Astrocyte (in vitro differentiated cells and primary cell): ENCODE data around the gene KIF2A. TPM values are rescaled to one million over a fixed set of nuclear protein-coding genes. Genes with fewer than 3 reads are reported as not detected.
A peak's percentile ranks its signal among the peaks of the same experiment; 100 is the strongest.

Experiments
- DNase-seq: peaks from one replicate; pipeline ENCODE4 v3.0.0-alpha.2; 2010; ENCODE audit warnings: low read depth
- FAIRE-seq: peaks from 2 replicates; lab custom pipeline; 2011; peaks lifted over from hg19 to GRCh38; lab: Jason Lieb, UNC
- H2AFZ ChIP-seq: 2 replicates; pipeline ENCODE4 v1.6.0; 2012; ENCODE audit warnings: low read depth, low read length, inconsistent platforms
- H3K27ac ChIP-seq: 2 replicates; pipeline ENCODE4 v1.5.1; 2011; ENCODE audit warnings: low read depth, low read length, inconsistent platforms
- H3K27me3 ChIP-seq: 2 replicates; pipeline ENCODE4 v1.6.0; 2011; ENCODE audit warnings: low read length, inconsistent platforms; ENCODE audit not compliant: insufficient read depth
- H3K36me3 ChIP-seq: 2 replicates; pipeline ENCODE4 v1.5.1; 2011; ENCODE audit warnings: low read length, inconsistent platforms; ENCODE audit not compliant: insufficient read depth
- H3K4me1 ChIP-seq: 2 replicates; pipeline ENCODE4 v1.5.1; 2011; ENCODE audit warnings: low read length, inconsistent platforms; ENCODE audit not compliant: insufficient read depth
- H3K4me2 ChIP-seq: 2 replicates; pipeline ENCODE4 v1.6.0; 2012; ENCODE audit warnings: low read length, inconsistent platforms
- H3K4me3 ChIP-seq: 2 replicates; pipeline ENCODE4 v1.5.1; 2011; ENCODE audit warnings: low read depth, mild to moderate bottlenecking, low read length, inconsistent platforms; ENCODE audit not compliant: insufficient read depth
- H3K79me2 ChIP-seq: 2 replicates; pipeline ENCODE4 v1.6.0; 2012; ENCODE audit warnings: mild to moderate bottlenecking, low read length, inconsistent platforms; ENCODE audit not compliant: insufficient read depth
- H3K9ac ChIP-seq: 2 replicates; pipeline ENCODE4 v1.6.0; 2012; ENCODE audit warnings: mild to moderate bottlenecking, low read length, inconsistent platforms
- H3K9me3 ChIP-seq: 2 replicates; pipeline ENCODE4 v1.5.1; 2012; ENCODE audit warnings: low read depth, mild to moderate bottlenecking, low read length, inconsistent platforms; ENCODE audit not compliant: insufficient read depth
- H4K20me1 ChIP-seq: 2 replicates; pipeline ENCODE4 v1.6.0; 2012; ENCODE audit warnings: low read length, inconsistent platforms; ENCODE audit not compliant: insufficient read depth
- H3K27ac Mint-ChIP-seq: one replicate; pipeline ENCODE4 v1.8.0; 2021; ENCODE audit warnings: mild to moderate bottlenecking, mixed read lengths; ENCODE audit not compliant: unreplicated experiment
- H3K27me3 Mint-ChIP-seq: one replicate; pipeline ENCODE4 v1.8.0; 2021; ENCODE audit warnings: low read depth, mixed read lengths; ENCODE audit not compliant: unreplicated experiment
- H3K36me3 Mint-ChIP-seq: one replicate; pipeline ENCODE4 v1.8.0; 2021; ENCODE audit warnings: low read depth, mixed read lengths; ENCODE audit not compliant: unreplicated experiment
- H3K4me1 Mint-ChIP-seq: one replicate; pipeline ENCODE4 v1.8.0; 2021; ENCODE audit warnings: low read depth, mixed read lengths; ENCODE audit not compliant: unreplicated experiment
- H3K4me3 Mint-ChIP-seq: one replicate; pipeline ENCODE4 v1.8.0; 2021; ENCODE audit warnings: mild to moderate bottlenecking, moderate library complexity, mixed read lengths; ENCODE audit not compliant: unreplicated experiment
- H3K9me3 Mint-ChIP-seq: one replicate; pipeline ENCODE4 v1.8.0; 2021; ENCODE audit warnings: mild to moderate bottlenecking, mixed read lengths; ENCODE audit not compliant: unreplicated experiment
- EZH2 ChIP-seq: IDR thresholded peaks from 2 replicates; pipeline ENCODE4 v1.6.1; 2012; ENCODE audit warnings: mild to moderate bottlenecking, low read length, inconsistent platforms; ENCODE audit not compliant: insufficient read depth
- total RNA-seq: library from RNA; stranded (reverse); gene quantifications from 2 replicates; pipeline ENCODE4 v1.2.1, GENCODE V29; 2021
- TF ChIP-seq, protein P1 (sequence below): IDR thresholded peaks from 2 replicates; pipeline ENCODE4 v1.5.1; 2011; ENCODE audit warnings: low read depth, mild to moderate bottlenecking, inconsistent platforms, low read length, moderate library complexity; ENCODE audit not compliant: insufficient read depth

KIF2A gene
- total RNA-seq, 1 donor from 2014 or later = 79.1 TPM

DNA sequence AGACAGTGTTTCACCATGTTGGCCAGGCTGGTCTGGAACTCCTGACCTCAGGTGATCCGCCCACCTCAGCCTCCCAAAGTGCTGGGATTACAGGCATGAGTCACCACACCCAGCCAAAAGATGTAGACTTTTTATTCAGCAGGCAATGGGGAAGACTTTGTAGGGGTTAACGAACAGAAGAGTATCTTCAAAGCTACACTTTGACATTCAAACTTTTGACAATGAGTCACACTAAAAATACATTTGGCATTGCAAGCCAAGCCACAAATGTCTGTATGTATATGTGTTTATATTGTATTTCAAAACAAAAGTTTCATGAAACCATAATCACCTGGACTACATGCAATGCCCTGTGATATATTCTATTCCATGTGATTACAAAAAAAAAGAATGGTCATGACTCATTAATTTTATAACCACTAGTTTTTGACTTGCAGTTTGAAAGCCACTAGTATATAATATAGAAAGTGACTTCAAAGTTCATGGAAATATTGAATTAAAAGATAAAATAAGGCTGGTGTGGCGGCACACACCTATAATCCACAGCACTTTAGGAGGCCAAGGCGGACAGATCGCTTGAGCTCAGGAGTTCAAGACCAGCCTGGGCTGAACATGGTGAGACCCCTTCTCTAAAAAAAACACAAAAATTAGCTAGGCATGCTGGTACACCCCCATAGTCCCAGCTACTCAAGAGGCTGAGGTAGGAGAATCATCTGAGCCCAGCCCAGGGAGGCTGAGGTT lies 89.4 kb downstream of the KIF2A start:
- H3K27ac ChIP-seq = peak overlapping the region; percentile 22
- H3K9ac ChIP-seq = no peak overlapping the region
- no peak overlapping the region for H3K4me3 Mint-ChIP-seq
- no peaks in the 10 kb centered on the region for H3K27me3 ChIP-seq
- peaks cover 34% of the 10 kb centered on the region for H3K36me3 ChIP-seq
- H3K27me3 Mint-ChIP-seq = no peaks in the 10 kb centered on the region
- H3K4me3 ChIP-seq = no peak overlapping the region
- peaks cover 14% of the 10 kb centered on the region for H4K20me1 ChIP-seq
- DNase-seq (peak; percentile 44), FAIRE-seq (no peak)
- H3K9me3 Mint-ChIP-seq = no peaks in the 10 kb centered on the region
- TF ChIP-seq EZH2 = no peak
- TF ChIP-seq, protein P1, sequence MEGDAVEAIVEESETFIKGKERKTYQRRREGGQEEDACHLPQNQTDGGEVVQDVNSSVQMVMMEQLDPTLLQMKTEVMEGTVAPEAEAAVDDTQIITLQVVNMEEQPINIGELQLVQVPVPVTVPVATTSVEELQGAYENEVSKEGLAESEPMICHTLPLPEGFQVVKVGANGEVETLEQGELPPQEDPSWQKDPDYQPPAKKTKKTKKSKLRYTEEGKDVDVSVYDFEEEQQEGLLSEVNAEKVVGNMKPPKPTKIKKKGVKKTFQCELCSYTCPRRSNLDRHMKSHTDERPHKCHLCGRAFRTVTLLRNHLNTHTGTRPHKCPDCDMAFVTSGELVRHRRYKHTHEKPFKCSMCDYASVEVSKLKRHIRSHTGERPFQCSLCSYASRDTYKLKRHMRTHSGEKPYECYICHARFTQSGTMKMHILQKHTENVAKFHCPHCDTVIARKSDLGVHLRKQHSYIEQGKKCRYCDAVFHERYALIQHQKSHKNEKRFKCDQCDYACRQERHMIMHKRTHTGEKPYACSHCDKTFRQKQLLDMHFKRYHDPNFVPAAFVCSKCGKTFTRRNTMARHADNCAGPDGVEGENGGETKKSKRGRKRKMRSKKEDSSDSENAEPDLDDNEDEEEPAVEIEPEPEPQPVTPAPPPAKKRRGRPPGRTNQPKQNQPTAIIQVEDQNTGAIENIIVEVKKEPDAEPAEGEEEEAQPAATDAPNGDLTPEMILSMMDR = no peak
- H3K9me3 ChIP-seq = no peaks in the 10 kb centered on the region
- no peaks in the 10 kb centered on the region for H3K79me2 ChIP-seq
- peak overlapping the region; percentile 83 for H3K27ac Mint-ChIP-seq
- no peak overlapping the region for H2AFZ ChIP-seq
- H3K4me2 ChIP-seq = no peak overlapping the region
- H3K36me3 Mint-ChIP-seq = peaks cover 3% of the 10 kb centered on the region
- H3K4me1 Mint-ChIP-seq = peaks cover 8% of the 10 kb centered on the region
- no peaks in the 10 kb centered on the region for H3K4me1 ChIP-seq

DNA sequence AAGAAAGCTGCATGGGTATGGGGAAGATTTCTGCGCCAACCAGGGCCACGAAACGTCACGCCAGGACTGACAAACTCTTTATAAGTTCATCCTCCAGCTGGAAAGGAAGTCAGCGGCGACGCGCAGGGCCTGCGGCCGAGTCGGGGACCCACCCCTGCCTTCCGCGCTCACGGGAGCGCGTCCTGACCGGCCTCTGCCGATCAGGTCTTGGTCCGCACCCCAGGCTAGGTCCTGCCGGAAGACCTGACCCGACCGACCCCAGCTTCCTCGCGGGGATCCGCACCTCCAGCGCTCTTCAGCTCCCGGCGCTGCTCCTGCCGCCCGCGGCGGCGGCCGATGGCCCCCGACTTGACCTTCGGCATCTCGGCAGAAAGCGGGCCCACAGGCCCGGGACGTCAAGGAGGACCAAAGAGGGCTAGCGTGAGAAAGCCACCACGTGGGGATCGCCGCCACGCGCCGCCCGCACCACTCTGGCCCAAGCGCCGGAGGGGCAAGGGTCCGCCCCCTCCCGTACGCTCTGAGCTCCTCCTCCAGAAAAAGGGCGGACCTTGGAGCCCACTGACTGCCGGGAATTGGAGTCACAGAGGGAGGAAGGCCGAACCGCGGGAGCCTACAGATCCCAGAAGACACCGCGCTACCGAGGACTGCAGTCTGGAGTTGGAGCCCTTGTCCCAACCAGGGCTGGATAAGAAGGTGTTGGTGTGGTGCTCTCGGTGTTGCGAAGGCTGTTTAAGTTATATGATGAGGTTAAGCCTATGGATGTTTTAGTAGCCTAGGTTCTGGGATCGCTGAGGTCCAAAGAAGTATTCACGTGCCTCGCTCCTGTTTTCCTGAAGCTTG lies 97.6 kb downstream of the KIF2A start, which contains the start of gene DIMT1:
DIMT1 (minus strand) TSS at position 495 of the 840 bp plus-strand sequence; CDS start at position 362, 133 bp downstream.
- Mint-ChIP-seq H3K27me3 (no peaks in the 10 kb centered on the region), H3K36me3 (no peaks in the 10 kb centered on the region), H3K4me3 (peak within 1 kb of the TSS; percentile 89), H3K9me3 (no peaks in the 10 kb centered on the region), H3K27ac (peak within 1 kb of the TSS; percentile 99), H3K4me1 (peaks cover 10% of the 10 kb centered on the region)
- Histone ChIP-seq H3K27me3 (no peaks in the 10 kb centered on the region), H3K27ac (peak within 1 kb of the TSS; percentile 87), H4K20me1 (peaks cover 8% of the 10 kb centered on the region), H3K79me2 (peaks cover 26% of the 10 kb centered on the region), H2AFZ (peak within 1 kb of the TSS; percentile 88), H3K4me1 (peaks cover 5% of the 10 kb centered on the region), H3K36me3 (peaks cover 7% of the 10 kb centered on the region), H3K4me3 (peak within 1 kb of the TSS; percentile 87), H3K4me2 (peak within 1 kb of the TSS; percentile 97), H3K9ac (peak within 1 kb of the TSS; percentile 92), H3K9me3 (no peaks in the 10 kb centered on the region)
- TF ChIP-seq, protein P1 = no peak
- TF ChIP-seq EZH2 = no peak
- peak; percentile 94 for DNase-seq
- peak; percentile 74 for FAIRE-seq
